ENCODE measurements around the gene VTN.

The VTN gene

GRCh38 chr17:28330671-28331070 is 39.4 kb downstream of the VTN start:
- no peak for DNase-seq (ENCODE audit: low read depth)
- no peak for TF ChIP-seq CTCF (conservative IDR thresholded peaks at IDR 0.05; ENCODE audit: low read depth, low read length)
- no peak overlapping the region for H3K4me3 ChIP-seq (ENCODE audit: low read length)

- H3K4me3 ChIP-seq (ENCODE audit: low read length) = no peak overlapping the region
- DNase-seq (ENCODE audit: low read depth) = no peak
- no peak for TF ChIP-seq CTCF (conservative IDR thresholded peaks at IDR 0.05; ENCODE audit: low read depth, low read length)
Observed at GRCh38 chr17:28328325-28328724, 41.8 kb downstream of the VTN start.

- H3K4me3 ChIP-seq (ENCODE audit: low read length) = no peak overlapping the region
- no peak for DNase-seq (ENCODE audit: low read depth)
- TF ChIP-seq CTCF (conservative IDR thresholded peaks at IDR 0.05; ENCODE audit: low read depth, low read length) = no peak
Observed at GRCh38 chr17:28327709-28328108, 42.4 kb downstream of the VTN start.

- TF ChIP-seq CTCF (conservative IDR thresholded peaks at IDR 0.05; ENCODE audit: low read depth, low read length) = no peak
- no peak for DNase-seq (ENCODE audit: low read depth)
- no peak overlapping the region for H3K4me3 ChIP-seq (ENCODE audit: low read length)
Observed at GRCh38 chr17:28327031-28327607, 43.0 kb downstream of the VTN start.

GRCh38 chr17:28326114-28326513 is 44.0 kb downstream of the VTN start:
- DNase-seq (ENCODE audit: low read depth) = no peak
- TF ChIP-seq CTCF (conservative IDR thresholded peaks at IDR 0.05; ENCODE audit: low read depth, low read length) = no peak
- H3K4me3 ChIP-seq (ENCODE audit: low read length) = no peak overlapping the region

GRCh38 chr17:28325211-28325610 is 44.9 kb downstream of the VTN start:
- no peak overlapping the region for H3K4me3 ChIP-seq (ENCODE audit: low read length)
- no peak for TF ChIP-seq CTCF (conservative IDR thresholded peaks at IDR 0.05; ENCODE audit: low read depth, low read length)
- no peak for DNase-seq (ENCODE audit: low read depth)

GRCh38 chr17:28324781-28325180 is 45.3 kb downstream of the VTN start:
- DNase-seq (ENCODE audit: low read depth) = no peak
- no peak for TF ChIP-seq CTCF (conservative IDR thresholded peaks at IDR 0.05; ENCODE audit: low read depth, low read length)
- no peak overlapping the region for H3K4me3 ChIP-seq (ENCODE audit: low read length)
